Measurements from ENCODE around the gene GRID2.

- TF ChIP-seq POLR2A (IDR thresholded peaks at IDR 0.05) (no peak), CTCF (IDR thresholded peaks at IDR 0.05) (no peak)
Measured at GRCh38 chr4:93515208-93515607, 1211.4 kb downstream of the GRID2 start.

Measured in thyroid gland (tissue), 4 donors.